Esophagus (tissue), 2 donors: ENCODE results near the gene FGGY. TPM values are rescaled to one million over a fixed set of nuclear protein-coding genes. Genes with fewer than 3 reads are reported as not detected.
"Not testable (repeated sequence)": the region's sequence is repeated elsewhere in the genome, so short reads cannot be mapped to it uniquely, and the experiment has no call there.

Source experiments
- H3K27ac ChIP-seq, 2 donors: one replicate each; pipeline ENCODE4 v1.5.1; 2013; ENCODE audit warnings: low read depth in 2 of 2, mild to moderate bottlenecking in 2 of 2, inconsistent platforms in 1 of 2, low read length in 1 of 2, moderate library complexity in 1 of 2
- H3K27me3 ChIP-seq, 2 donors: one replicate each; pipeline ENCODE4 v1.6.1; 2013; ENCODE audit warnings: low read length in 2 of 2, control low read depth in 1 of 2, mild to moderate bottlenecking in 1 of 2; ENCODE audit not compliant: insufficient read depth in 2 of 2, control insufficient read depth in 1 of 2
- H3K36me3 ChIP-seq, 2 donors: one replicate each; pipeline ENCODE4 v1.6.1; 2013; ENCODE audit warnings: low read length in 1 of 2; ENCODE audit not compliant: control insufficient read depth in 2 of 2, insufficient read depth in 2 of 2
- H3K4me1 ChIP-seq, 2 donors: one replicate each; pipeline ENCODE4 v1.6.1; 2013; ENCODE audit warnings: low read length in 1 of 2; ENCODE audit not compliant: control insufficient read depth in 2 of 2, insufficient read depth in 2 of 2
- H3K4me3 ChIP-seq, 2 donors: one replicate each; pipeline ENCODE4 v1.5.1; 2013; ENCODE audit warnings: low read length in 2 of 2, mild to moderate bottlenecking in 2 of 2, low read depth in 1 of 2, moderate library complexity in 1 of 2
- H3K9me3 ChIP-seq, 2 donors: one replicate each; pipeline ENCODE4 v1.6.1; 2013; ENCODE audit warnings: mild to moderate bottlenecking in 2 of 2, low read depth in 1 of 2, low read length in 1 of 2, moderate library complexity in 1 of 2; ENCODE audit not compliant: control insufficient read depth in 2 of 2, insufficient read depth in 1 of 2
- WGBS, 2 donors: extraction: QIAGEN DNeasy Blood & Tissue Kit; methylation state at CpG; one replicate each; pipeline ENCODE4 v1.1.7; 2013; 5-methylcytosine and 5-hydroxymethylcytosine counted together
- polyA plus RNA-seq, 2 donors: library from polyadenylated mRNA; stranded (reverse); fragments of 200-250 nt; gene quantifications; one replicate each; pipeline ENCODE4 v1.2.3, GENCODE V29; 2013
- donor health status: healthy with polysubstance abuse.
- donor health status: Bipolar disorder and iron deficiency.

FGGY gene
- polyA plus RNA-seq, 2 donors: 2.4 to 4.4 TPM

DNA sequence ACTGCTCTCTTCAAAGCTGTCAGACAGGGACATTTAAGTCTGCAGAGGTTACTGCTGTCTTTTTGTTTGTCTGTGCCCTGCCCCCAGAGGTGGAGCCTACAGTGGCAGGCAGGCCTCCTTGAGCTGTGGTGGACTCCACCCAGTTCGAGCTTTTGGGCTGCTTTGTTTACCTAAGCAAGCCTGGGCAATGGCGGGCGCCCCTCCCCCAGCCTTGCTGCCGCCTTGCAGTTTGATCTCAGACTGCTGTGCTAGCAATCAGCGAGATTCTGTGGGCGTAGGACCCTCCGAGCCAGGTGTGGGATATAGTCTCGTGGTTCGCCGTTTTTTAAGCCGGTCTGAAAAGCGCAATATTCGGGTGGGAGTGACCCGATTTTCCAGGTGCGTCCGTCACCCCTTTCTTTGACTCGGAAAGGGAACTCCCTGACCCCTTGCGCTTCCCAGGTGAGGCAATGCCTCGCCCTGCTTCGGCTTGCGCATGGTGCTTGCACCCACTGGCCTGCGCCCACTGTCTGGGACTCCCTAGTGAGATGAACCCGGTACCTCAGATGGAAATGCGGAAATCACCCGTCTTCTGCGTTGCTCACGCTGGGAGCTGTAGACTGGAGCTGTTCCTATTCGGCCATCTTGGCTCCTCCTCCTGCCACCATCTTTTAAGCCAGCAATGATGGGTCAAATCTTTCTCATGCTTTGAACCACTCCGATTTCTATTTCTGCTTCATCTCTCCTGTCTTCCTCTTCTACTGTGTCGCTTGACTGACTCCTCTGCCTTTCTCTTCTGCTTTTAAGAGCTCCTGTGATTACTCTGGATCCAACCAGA is 356.5 kb downstream of the FGGY start:
- WGBS, 2 donors: 88 to 96% methylated on average over 14 to 30 of the region's 30 CpGs

DNA sequence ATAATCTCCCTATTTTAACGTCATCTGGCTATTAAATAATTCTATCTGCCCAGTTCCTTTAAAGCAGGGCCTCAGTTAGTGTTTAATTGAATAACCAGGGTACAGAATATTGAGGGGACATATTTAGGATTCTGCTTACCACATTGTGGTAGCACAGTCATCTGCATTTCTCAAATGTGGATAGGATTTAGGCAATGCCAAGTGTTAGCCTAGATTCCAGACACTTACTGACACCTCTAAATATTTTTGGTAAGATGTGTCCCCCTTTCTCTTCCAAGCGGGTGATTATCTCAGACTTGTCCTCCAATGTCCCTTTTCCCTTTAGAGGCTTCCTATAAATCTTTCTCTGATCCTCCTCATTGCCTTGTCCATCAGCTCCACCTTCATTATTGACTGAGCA is 357.1 kb downstream of the FGGY start:
- WGBS, 2 donors: 95 to 97% methylated on average over 2 of the region's 2 CpGs
- Histone ChIP-seq H3K27me3 (no peaks in the 10 kb centered on the region), H3K9me3 (no peaks in the 10 kb centered on the region), H3K36me3 (no peaks in the 10 kb centered on the region), H3K4me3 (no peak overlapping the region), H3K4me1 (no peaks in the 10 kb centered on the region), H3K27ac (no peak overlapping the region)

More for the DNA sequence above, 356.5 kb downstream of the FGGY start:
- not testable (repeated sequence) for H3K27ac ChIP-seq, H3K36me3 ChIP-seq, H3K9me3 ChIP-seq, H3K4me3 ChIP-seq, H3K4me1 ChIP-seq, H3K27me3 ChIP-seq

DNA sequence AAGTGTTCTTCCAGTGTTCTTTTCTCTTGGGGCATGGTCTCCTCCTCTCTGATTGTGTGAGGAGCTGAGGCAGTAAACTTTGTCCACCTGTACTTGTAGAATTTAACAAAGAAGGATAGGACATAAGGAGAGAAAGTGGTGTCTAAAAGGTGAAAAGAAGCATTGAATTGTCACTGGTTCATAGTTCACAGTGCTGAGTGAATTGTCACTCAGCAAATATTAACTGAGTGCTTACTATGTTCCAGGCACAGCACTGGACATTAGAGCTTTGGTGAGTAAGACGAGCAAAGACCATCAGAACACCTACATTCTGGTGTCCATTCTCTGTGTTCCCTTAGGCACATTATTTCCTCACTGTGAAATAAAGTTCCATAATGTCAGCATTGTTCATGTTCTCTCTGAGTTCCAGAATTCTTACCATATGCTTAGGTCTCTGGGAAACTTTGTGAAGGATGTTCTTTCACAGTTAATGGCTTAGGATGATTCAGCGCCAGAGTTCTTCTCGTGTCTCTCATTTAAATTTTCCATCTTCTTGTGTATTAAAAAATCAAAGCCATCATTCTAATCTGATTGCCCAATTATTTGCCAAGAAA is 361.1 kb downstream of the FGGY start:
- no peaks in the 10 kb centered on the region for H3K27me3 ChIP-seq
- H3K36me3 ChIP-seq: no peaks in the 10 kb centered on the region
- H3K9me3 ChIP-seq: no peaks in the 10 kb centered on the region
- no peaks in the 10 kb centered on the region for H3K4me1 ChIP-seq
- H3K27ac ChIP-seq: no peak overlapping the region
- no peak overlapping the region for H3K4me3 ChIP-seq
- WGBS, 2 donors: 88 to 96% methylated on average over 3 of the region's 3 CpGs

DNA sequence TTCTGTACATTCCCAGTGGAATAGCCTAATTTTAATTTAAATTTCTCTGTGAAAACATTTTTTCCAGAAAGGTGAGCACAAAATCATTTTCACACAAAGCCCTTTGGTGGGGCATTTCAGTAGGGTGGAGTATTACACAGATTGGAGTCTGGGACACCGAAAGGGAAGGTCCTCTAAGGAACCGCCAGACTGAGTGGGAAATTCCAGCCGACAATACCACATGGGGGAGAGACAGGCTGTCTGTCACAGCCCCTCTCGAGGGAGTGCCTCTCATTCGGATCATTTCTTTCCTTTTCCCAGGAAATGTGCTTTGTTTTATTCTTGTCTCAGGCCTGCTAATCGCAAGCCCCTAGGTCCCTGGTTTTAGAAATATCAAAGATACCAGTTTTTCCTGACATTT is 367.3 kb downstream of the FGGY start:
- H3K4me3 ChIP-seq: no peak overlapping the region
- H3K27ac ChIP-seq: no peak overlapping the region
- no peaks in the 10 kb centered on the region for H3K27me3 ChIP-seq
- no peaks in the 10 kb centered on the region for H3K9me3 ChIP-seq
- H3K36me3 ChIP-seq: peaks cover 0 to 2% of the 10 kb centered on the region in 2 donors
- no peaks in the 10 kb centered on the region for H3K4me1 ChIP-seq
- 83 to 93% methylated on average over 6 of the region's 6 CpGs for WGBS, 2 donors

DNA sequence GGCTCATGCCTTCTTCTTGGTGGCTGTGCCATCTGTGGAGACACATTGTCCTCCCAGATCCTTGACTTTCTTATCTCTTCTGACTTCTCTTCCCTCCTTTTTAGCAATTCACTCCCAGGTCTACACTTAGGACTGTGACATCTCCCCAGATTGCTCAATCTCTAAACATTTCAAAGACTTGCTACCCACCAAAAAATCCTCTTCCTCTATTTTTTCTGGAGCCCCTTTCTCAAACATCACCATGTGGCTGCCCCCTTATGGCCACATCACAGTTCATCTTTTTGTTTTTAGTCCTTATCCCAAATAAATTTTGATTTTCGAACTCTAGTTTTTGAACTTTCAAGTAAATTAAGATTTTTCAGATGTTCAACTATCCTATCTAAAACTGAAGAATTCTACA is 369.2 kb downstream of the FGGY start:
- 93 to 94% methylated on average over 1 of the region's 1 CpG for WGBS, 2 donors
- Histone ChIP-seq H3K4me1 (no peaks in the 10 kb centered on the region), H3K27ac (no peak overlapping the region), H3K4me3 (no peak overlapping the region), H3K9me3 (no peaks in the 10 kb centered on the region), H3K27me3 (no peaks in the 10 kb centered on the region), H3K36me3 (peaks cover 0 to 2% of the 10 kb centered on the region in 2 donors)

DNA sequence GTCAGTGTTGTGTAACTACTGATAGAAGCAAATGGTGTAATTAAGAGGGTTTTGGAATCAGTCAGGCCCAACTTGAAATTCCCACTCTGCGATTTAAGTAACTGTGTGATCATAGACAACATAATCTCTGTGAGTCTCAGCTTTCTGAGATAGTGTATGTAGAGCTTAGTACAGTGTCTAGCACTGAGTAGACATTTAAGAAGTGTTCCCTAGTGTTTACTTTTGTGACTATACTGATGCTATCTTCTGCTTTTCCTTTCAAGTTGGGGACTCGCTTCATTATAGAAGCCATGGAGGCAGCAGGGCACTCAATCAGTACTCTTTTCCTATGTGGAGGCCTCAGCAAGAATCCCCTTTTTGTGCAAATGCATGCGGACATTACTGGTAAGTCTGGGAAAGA is 370.1 kb downstream of the FGGY start:
- Histone ChIP-seq H3K27ac (no peak overlapping the region), H3K9me3 (no peaks in the 10 kb centered on the region), H3K36me3 (peaks cover 0 to 2% of the 10 kb centered on the region in 2 donors), H3K4me1 (no peaks in the 10 kb centered on the region), H3K27me3 (no peaks in the 10 kb centered on the region), H3K4me3 (no peak overlapping the region)
- WGBS, 2 donors: 93 to 97% methylated on average over 3 of the region's 3 CpGs

DNA sequence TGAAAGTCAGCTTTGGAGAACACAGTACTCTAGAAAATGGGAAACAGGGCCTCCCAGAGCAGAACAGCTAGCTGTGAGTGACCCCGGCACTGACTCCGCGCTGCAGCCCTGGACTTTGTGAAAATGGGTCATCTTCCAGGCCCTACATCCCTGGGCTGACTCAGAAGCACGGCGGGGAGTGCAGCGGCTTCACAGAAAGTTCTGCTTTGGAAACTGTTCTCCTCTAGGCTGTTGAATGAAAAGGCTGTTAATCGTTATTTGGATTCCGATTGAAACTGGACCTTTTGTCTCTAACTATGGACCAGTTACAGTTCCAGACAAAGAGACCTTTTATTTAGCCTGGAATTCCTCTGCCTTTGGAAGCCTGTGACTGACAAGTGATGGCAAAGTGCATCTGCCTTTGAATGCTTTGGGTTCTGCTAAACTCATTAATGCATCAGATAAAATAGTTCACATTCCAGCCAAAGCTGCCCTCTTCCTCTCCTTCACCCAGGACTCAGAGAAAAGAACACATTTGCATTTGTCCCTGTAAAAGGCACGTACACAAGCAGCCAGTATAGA is 372.9 kb downstream of the FGGY start:
- Histone ChIP-seq H3K27me3 (no peaks in the 10 kb centered on the region), H3K36me3 (peaks cover 0 to 2% of the 10 kb centered on the region in 2 donors), H3K9me3 (no peaks in the 10 kb centered on the region), H3K4me3 (no peak overlapping the region), H3K27ac (no peak overlapping the region), H3K4me1 (peaks cover 3 to 5% of the 10 kb centered on the region in 2 donors)
- 79 to 81% methylated on average over 9 of the region's 9 CpGs for WGBS, 2 donors

DNA sequence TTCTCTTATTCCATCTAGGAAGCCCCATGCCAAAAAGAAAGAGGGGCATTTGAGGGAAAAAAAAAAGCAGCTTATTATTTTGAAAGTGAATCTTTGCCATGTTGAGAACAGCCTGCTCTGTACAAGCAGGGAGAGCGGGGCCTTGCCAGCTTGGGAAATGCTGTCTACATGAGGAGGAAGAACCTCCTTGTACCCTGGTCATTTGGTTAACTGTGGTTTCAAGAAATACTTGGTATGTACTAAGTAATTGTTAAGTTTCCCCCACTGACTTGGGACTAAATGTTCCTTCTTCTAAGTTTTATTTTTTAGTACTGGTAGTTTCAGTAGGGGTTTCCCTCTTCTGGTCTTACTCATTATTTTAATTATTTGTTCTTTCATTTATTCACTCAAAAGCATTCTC is 373.8 kb downstream of the FGGY start:
- no peak overlapping the region for H3K4me3 ChIP-seq
- no peaks in the 10 kb centered on the region for H3K27me3 ChIP-seq
- peaks cover 0 to 2% of the 10 kb centered on the region in 2 donors for H3K36me3 ChIP-seq
- H3K9me3 ChIP-seq: no peaks in the 10 kb centered on the region
- no peak overlapping the region for H3K27ac ChIP-seq
- WGBS, 2 donors: 88 to 96% methylated on average over 1 of the region's 1 CpG
- peaks cover 3 to 5% of the 10 kb centered on the region in 2 donors for H3K4me1 ChIP-seq

DNA sequence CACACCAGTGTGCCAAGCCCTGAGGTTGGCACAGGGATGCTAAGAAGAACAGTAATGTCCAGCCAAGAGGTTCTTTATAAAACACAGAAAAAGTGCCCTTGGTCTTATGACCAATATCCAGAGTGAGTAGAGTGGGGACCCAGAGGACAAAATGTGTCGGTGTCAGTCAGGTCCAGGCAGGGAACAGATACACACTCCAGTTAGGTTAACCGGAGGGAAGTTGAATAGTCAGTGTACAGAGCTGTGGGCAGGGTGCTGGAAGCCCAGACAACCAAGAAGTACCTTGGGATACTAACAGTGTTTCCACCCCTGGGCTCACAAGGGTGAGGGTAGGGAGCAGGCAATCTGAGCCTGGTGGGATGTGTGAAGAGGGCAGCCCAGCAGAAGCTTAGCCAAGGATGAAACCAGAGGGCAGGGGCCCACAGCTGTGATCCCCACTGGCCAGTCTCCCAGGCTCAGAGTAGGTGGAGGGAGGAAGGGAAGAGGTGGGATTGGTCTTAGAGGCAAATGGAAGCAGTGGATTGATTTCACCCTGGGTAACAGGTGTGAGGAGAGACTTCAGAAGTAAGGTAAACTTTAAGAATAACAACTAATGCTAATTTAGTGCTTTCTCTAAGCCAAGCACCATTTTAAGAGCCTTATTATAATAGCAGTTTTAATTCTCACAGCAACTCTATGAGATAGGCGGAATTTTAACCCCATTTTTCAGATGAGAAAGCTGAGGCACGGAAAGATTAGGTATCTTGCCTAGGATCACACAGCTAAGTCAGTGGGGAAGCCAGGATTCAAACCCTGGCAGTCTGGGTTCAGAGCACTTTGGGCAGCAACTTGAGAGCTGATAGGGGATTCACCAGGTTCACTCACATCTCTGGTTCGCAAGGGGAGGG is 374.4 kb downstream of the FGGY start:
- H3K9me3 ChIP-seq: no peaks in the 10 kb centered on the region
- no peak overlapping the region for H3K27ac ChIP-seq
- peaks cover 0 to 2% of the 10 kb centered on the region in 2 donors for H3K36me3 ChIP-seq
- no peaks in the 10 kb centered on the region for H3K27me3 ChIP-seq
- H3K4me1 ChIP-seq: peaks cover 3 to 5% of the 10 kb centered on the region in 2 donors
- H3K4me3 ChIP-seq: no peak overlapping the region
- 93 to 97% methylated on average over 5 of the region's 5 CpGs for WGBS, 2 donors
